ENCODE data around the gene REXO1. TPM values are rescaled to one million over a fixed set of nuclear protein-coding genes. Genes with fewer than 3 reads are reported as not detected.

Gene REXO1
- total RNA-seq, 1 experiment from 2014 or later: 52.1 TPM

DNA sequence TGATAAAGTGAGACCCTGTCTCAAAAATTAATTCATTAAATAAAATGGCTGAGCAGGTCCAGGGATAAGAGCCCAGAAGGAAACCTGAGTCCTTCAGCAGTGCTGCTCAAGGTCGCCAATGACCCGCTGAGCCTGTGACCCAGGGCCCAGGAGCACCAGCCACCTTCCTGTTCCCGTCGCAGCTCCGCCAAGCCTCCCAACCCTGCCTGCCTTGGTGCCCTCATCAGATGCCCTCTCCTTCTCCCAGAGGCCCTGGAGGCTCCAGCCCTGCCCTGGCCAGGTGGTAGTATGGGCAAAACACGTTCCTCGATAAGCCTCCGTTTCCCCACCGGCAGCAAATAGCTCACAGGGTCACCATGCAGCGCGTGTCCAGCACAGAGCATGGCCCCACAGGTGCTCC, 2.6 kb downstream of the REXO1 start:
- H3K4me1 ChIP-seq (ENCODE audit: control insufficient read depth, insufficient read depth, low read length): peaks cover 43% of the 10 kb centered on the region
- peaks cover 6% of the 10 kb centered on the region; the same call in 1 of the 2 replicates for H3K36me3 ChIP-seq (ENCODE audit: control insufficient read depth, insufficient read depth, low read length)
- CTCF ChIA-PET: no interaction called here
- no peak overlapping the region for H3K27ac ChIP-seq (ENCODE audit: low read length)
- in situ Hi-C loops (cut with HindIII; ENCODE audit: low pct_unique_long_range_greater_than_20kb, low sequenced_read_pairs) (no loop called here), intact Hi-C loops (cut with micrococcal nuclease; ENCODE audit: unreplicated experiment) (no loop called here)
- DNase-seq (ENCODE audit: low read depth, low spot score) (no peak), ATAC-seq (no peak)
- no peaks in the 10 kb centered on the region for H3K9me3 ChIP-seq (ENCODE audit: control insufficient read depth, insufficient read depth, low read depth, low read length)
- H3K27me3 ChIP-seq (ENCODE audit: control insufficient read depth, insufficient read depth, low read length): no peaks in the 10 kb centered on the region
- no TSS peak for BruUV-seq (replicated peaks)
- POLR2A ChIA-PET: no interaction called here
- H3K4me3 ChIP-seq (ENCODE audit: low read depth in 2 of 2, low read length in 2 of 2): no peak overlapping the region
- TF ChIP-seq, protein P1, sequence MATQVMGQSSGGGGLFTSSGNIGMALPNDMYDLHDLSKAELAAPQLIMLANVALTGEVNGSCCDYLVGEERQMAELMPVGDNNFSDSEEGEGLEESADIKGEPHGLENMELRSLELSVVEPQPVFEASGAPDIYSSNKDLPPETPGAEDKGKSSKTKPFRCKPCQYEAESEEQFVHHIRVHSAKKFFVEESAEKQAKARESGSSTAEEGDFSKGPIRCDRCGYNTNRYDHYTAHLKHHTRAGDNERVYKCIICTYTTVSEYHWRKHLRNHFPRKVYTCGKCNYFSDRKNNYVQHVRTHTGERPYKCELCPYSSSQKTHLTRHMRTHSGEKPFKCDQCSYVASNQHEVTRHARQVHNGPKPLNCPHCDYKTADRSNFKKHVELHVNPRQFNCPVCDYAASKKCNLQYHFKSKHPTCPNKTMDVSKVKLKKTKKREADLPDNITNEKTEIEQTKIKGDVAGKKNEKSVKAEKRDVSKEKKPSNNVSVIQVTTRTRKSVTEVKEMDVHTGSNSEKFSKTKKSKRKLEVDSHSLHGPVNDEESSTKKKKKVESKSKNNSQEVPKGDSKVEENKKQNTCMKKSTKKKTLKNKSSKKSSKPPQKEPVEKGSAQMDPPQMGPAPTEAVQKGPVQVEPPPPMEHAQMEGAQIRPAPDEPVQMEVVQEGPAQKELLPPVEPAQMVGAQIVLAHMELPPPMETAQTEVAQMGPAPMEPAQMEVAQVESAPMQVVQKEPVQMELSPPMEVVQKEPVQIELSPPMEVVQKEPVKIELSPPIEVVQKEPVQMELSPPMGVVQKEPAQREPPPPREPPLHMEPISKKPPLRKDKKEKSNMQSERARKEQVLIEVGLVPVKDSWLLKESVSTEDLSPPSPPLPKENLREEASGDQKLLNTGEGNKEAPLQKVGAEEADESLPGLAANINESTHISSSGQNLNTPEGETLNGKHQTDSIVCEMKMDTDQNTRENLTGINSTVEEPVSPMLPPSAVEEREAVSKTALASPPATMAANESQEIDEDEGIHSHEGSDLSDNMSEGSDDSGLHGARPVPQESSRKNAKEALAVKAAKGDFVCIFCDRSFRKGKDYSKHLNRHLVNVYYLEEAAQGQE (IDR thresholded peaks at IDR 0.05; ENCODE audit: insufficient read depth in 1 of 2, low read depth in 2 of 2, low read length in 1 of 2): no peak
- TF ChIP-seq TCF7L2 (IDR thresholded peaks at IDR 0.05; ENCODE audit: low read depth, low read length) (no peak), POLR2AphosphoS5 (IDR thresholded peaks at IDR 0.05; ENCODE audit: low read depth, low read length) (no peak), SIN3A (IDR thresholded peaks at IDR 0.05; ENCODE audit: borderline replicate concordance, insufficient read depth, low read depth, low read length) (no peak)
- TF ChIP-seq, protein P2, sequence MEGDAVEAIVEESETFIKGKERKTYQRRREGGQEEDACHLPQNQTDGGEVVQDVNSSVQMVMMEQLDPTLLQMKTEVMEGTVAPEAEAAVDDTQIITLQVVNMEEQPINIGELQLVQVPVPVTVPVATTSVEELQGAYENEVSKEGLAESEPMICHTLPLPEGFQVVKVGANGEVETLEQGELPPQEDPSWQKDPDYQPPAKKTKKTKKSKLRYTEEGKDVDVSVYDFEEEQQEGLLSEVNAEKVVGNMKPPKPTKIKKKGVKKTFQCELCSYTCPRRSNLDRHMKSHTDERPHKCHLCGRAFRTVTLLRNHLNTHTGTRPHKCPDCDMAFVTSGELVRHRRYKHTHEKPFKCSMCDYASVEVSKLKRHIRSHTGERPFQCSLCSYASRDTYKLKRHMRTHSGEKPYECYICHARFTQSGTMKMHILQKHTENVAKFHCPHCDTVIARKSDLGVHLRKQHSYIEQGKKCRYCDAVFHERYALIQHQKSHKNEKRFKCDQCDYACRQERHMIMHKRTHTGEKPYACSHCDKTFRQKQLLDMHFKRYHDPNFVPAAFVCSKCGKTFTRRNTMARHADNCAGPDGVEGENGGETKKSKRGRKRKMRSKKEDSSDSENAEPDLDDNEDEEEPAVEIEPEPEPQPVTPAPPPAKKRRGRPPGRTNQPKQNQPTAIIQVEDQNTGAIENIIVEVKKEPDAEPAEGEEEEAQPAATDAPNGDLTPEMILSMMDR (IDR thresholded peaks at IDR 0.05): no peak

DNA sequence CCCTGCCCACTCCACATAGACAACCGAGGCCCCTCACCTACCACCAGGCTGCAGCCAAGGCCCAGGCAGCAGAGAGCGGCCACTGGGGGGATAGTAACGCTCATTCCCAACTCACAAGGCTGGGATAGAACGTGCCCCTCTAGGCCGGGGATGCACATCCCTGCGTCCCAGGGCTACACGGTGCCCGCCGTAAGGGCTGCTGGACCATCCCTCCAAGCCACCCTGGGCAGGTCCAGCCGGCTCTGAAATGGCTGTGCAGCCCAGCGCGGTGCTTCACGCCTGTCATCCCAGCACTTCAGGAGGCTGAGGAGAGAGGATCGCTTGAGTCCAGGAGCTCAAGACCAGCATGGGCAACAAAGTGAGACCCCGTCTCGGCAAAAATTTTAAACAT, 3.2 kb downstream of the REXO1 start:
- intact Hi-C loops (cut with micrococcal nuclease; ENCODE audit: unreplicated experiment): no loop called here
- ChIA-PET POLR2A (no interaction called here), CTCF (no interaction called here)
- no TSS peak for BruUV-seq (replicated peaks)
- H3K27ac ChIP-seq (ENCODE audit: low read length): no peak overlapping the region
- TF ChIP-seq TCF7L2 (IDR thresholded peaks at IDR 0.05; ENCODE audit: low read depth, low read length) (no peak), POLR2AphosphoS5 (IDR thresholded peaks at IDR 0.05; ENCODE audit: low read depth, low read length) (no peak), SIN3A (IDR thresholded peaks at IDR 0.05; ENCODE audit: borderline replicate concordance, insufficient read depth, low read depth, low read length) (no peak)
- TF ChIP-seq, protein P2 (IDR thresholded peaks at IDR 0.05): no peak
- TF ChIP-seq, protein P1 (IDR thresholded peaks at IDR 0.05; ENCODE audit: insufficient read depth in 1 of 2, low read depth in 2 of 2, low read length in 1 of 2): no peak
- DNase-seq (ENCODE audit: low read depth, low spot score) (no peak), ATAC-seq (no peak)
- H3K4me1 ChIP-seq (ENCODE audit: control insufficient read depth, insufficient read depth, low read length): peaks cover 47% of the 10 kb centered on the region
- H3K36me3 ChIP-seq (ENCODE audit: control insufficient read depth, insufficient read depth, low read length): peaks cover 6% of the 10 kb centered on the region; the same call in 1 of the 2 replicates
- no peaks in the 10 kb centered on the region for H3K27me3 ChIP-seq (ENCODE audit: control insufficient read depth, insufficient read depth, low read length)
- in situ Hi-C loops (cut with HindIII; ENCODE audit: low pct_unique_long_range_greater_than_20kb, low sequenced_read_pairs): no loop called here
- H3K4me3 ChIP-seq (ENCODE audit: low read depth in 2 of 2, low read length in 2 of 2): no peak overlapping the region
- H3K9me3 ChIP-seq (ENCODE audit: control insufficient read depth, insufficient read depth, low read depth, low read length): no peaks in the 10 kb centered on the region

All from Panc1 (cell line).